ENCODE data around the gene TAF4. TPM values are rescaled to one million over a fixed set of nuclear protein-coding genes. Genes with fewer than 3 reads are reported as not detected.

The TAF4 gene
- total and polyA plus RNA-seq, 2 of the 13 experiments (the other 11 are each of a cell fraction or from before 2014, with no cell fraction given) = 5.9 to 12.0 TPM

- Histone ChIP-seq H3K4me2 (ENCODE audit: low read depth, low read length) (no peak overlapping the region; the same call in 1 of the 2 replicates), H3K36me3 (replicated peaks in 1 of 2; ENCODE audit: control insufficient read depth in 1 of 2, insufficient read depth in 2 of 2, low read length in 2 of 2) (no peaks in the 10 kb centered on the region), H3K9ac (ENCODE audit: insufficient read depth, low read depth, low read length) (no peak overlapping the region), H3K4me1 (ENCODE audit: insufficient read depth, low read length) (peaks cover 13% of the 10 kb centered on the region), H3K4me3 (replicated peaks in 1 of 3; ENCODE audit: insufficient read depth in 1 of 3, low read depth in 2 of 3, low read length in 3 of 3) (no peak overlapping the region; a peak in 1 of 6 replicates), H2AFZ (ENCODE audit: low read length) (no peak overlapping the region), H3K27ac (ENCODE audit: extremely low read length, insufficient read depth, low read length) (no peak overlapping the region), H3K27me3 (ENCODE audit: control insufficient read depth in 1 of 2, insufficient read depth in 2 of 2, low read length in 2 of 2) (peaks cover 21 to 45% of the 10 kb centered on the region in 2 experiments), H3K9me3 (ENCODE audit: low read length) (peaks cover 25% of the 10 kb centered on the region), H3K79me2 (ENCODE audit: insufficient read depth, low read length) (no peaks in the 10 kb centered on the region), H4K20me1 (ENCODE audit: insufficient read depth, low read length) (no peaks in the 10 kb centered on the region)
- DNase-seq (ENCODE audit: low spot score) (no peak), ATAC-seq (peak; percentile 53), FAIRE-seq (no peak)
- BruUV-seq (replicated peaks) = no TSS peak
- intact Hi-C loops (cut with micrococcal nuclease; ENCODE audit: unreplicated experiment) (no loop called here), in situ Hi-C loops (cut with HindIII; ENCODE audit: extremely low pct_ligation_motif_present, low pct_unique_long_range_greater_than_20kb) (no loop called here)
- ChIA-PET CTCF (ENCODE audit: low intra/inter-chr PET ratio, low total read pairs) (no interaction called here), POLR2A (interaction anchor here (1.9 to 3.2 kb wide), 3 partner anchors 16 to 37 kb away, joined by 9 to 21 read pairs (median 12); partner anchors contain the start of gene LSM14B)
- WGBS (ENCODE audit: low lambda C conversion rate) = 26% methylated on average over 15 of the region's 15 CpGs
- TF ChIP-seq ZNF839 (CRISPR knock-in tag; IDR thresholded peaks at IDR 0.05; ENCODE audit: borderline replicate concordance) (no peak), BRD4 (CRISPR knock-in tag; IDR thresholded peaks at IDR 0.05) (no peak), ZNF232 (CRISPR knock-in tag; IDR thresholded peaks at IDR 0.05; ENCODE audit: borderline replicate concordance) (no peak), ZNF703 (CRISPR knock-in tag; IDR thresholded peaks at IDR 0.05; ENCODE audit: borderline replicate concordance) (no peak), RFX5 (IDR thresholded peaks at IDR 0.05; ENCODE audit: low read depth, low read length) (no peak), UBTF (CRISPR knock-in tag; IDR thresholded peaks at IDR 0.05) (no peak), BCLAF1 (IDR thresholded peaks at IDR 0.05) (no peak), GFI1 (CRISPR knock-in tag; IDR thresholded peaks at IDR 0.05; ENCODE audit: borderline replicate concordance) (peak; percentile 66; the same call in 1 of the 2 replicates), FOXK1 (CRISPR knock-in tag; IDR thresholded peaks at IDR 0.05; ENCODE audit: borderline replicate concordance, low read depth) (no peak), EED (CRISPR knock-in tag; IDR thresholded peaks at IDR 0.05) (0 out of 2 replicates have a peak, but pooled peaks have one; percentile 18), ZNF713 (CRISPR knock-in tag; IDR thresholded peaks at IDR 0.05) (no peak), TFDP2 (CRISPR knock-in tag; IDR thresholded peaks at IDR 0.05) (no peak), NFIB (CRISPR knock-in tag; IDR thresholded peaks at IDR 0.05; ENCODE audit: borderline replicate concordance) (no peak), ZNF549 (CRISPR knock-in tag; IDR thresholded peaks at IDR 0.05) (no peak)
Measured at GRCh38 chr20:62104234-62104789, 38.6 kb upstream of the TAF4 start.

Measured in HepG2 (cell line).